K562 (cell line): ENCODE results near the gene CILP. TPM values are rescaled to one million over a fixed set of nuclear protein-coding genes. Genes with fewer than 3 reads are reported as not detected.
A peak's percentile ranks its signal among the peaks of the same experiment; 100 is the strongest.

Experiments
- ATAC-seq: fragments of 200-7000 bp; cut with Tn5 transposase; 3 replicates; pipeline ENCODE4 v1.9.1; 2020; ENCODE audit warnings: moderate library complexity
- BruUV-seq: library from RNA; stranded (reverse); fragments of 400-500 nt; replicated peaks from 2 replicates; lab custom pipeline; 2021; lab: Mats Ljungman, UMichigan
- CTCF ChIA-PET: fragments of 300-600 bp; formaldehyde crosslinking; extraction: SDS; loops from one replicate; lab custom pipeline; 2021; ENCODE audit warnings: low intra/inter-chr PET ratio; lab: Yijun Ruan, JAX
- POLR2A ChIA-PET: fragments of 300-600, 350-650 bp; sonication (Branson Sonifier 250); formaldehyde crosslinking; extraction: SDS; loops from one replicate; lab custom pipeline; 2021; ENCODE audit warnings: antibody characterized with exemption, inconsistent platforms; lab: Yijun Ruan, JAX
- DNase-seq, 4 experiments: peaks; one replicate each; pipeline versions ENCODE4 v3.0.0 to v3.0.0-alpha.2; 2011 to 2018; ENCODE audit warnings: low spot score in 3 of 4, mixed read lengths in 3 of 4; ENCODE audit errors: extremely low read depth in 1 of 4
- FAIRE-seq: peaks from 2 replicates; lab custom pipeline; 2011; peaks lifted over from hg19 to GRCh38; lab: Jason Lieb, UNC
- H2AFZ ChIP-seq: 2 replicates; pipeline ENCODE4 v1.6.0; 2011; ENCODE audit warnings: low read depth, low read length, control low read depth, inconsistent platforms
- H3K27ac ChIP-seq: fragments of 200-600 bp; 3 replicates; pipeline ENCODE4 v1.8.0; 2011; ENCODE audit warnings: low read depth, mild to moderate bottlenecking, control low read depth, inconsistent platforms, low read length, moderate library complexity, mixed read lengths; ENCODE audit errors: extremely low read depth
- H3K27me3 ChIP-seq, 2 experiments: fragments of 300-600 bp in 1 of 2; 2 replicates in 1 of 2; 3 replicates in 1 of 2; pipeline versions ENCODE4 v1.6.0 to v1.8.0; 2011; ENCODE audit warnings: inconsistent platforms in 2 of 2, low read length in 2 of 2, mild to moderate bottlenecking in 1 of 2, mixed read lengths in 1 of 2, moderate library complexity in 1 of 2; ENCODE audit not compliant: control insufficient read depth in 2 of 2, insufficient read depth in 2 of 2
- H3K36me3 ChIP-seq: fragments of 300-600 bp; 3 replicates; pipeline ENCODE4 v1.8.0; 2011; ENCODE audit warnings: mild to moderate bottlenecking, low read length, inconsistent platforms; ENCODE audit not compliant: control insufficient read depth, insufficient read depth
- H3K4me1 ChIP-seq, 2 experiments: fragments of 200-600 bp in 1 of 2; replicated peaks in 1 of 2; 2 replicates in 1 of 2; 3 replicates in 1 of 2; pipeline versions ENCODE4 v1.5.1 to v1.8.0; 2011; ENCODE audit warnings: inconsistent platforms in 2 of 2, low read length in 2 of 2, mild to moderate bottlenecking in 1 of 2, mixed read lengths in 1 of 2, moderate library complexity in 1 of 2; ENCODE audit not compliant: control insufficient read depth in 2 of 2, insufficient read depth in 2 of 2
- H3K4me2 ChIP-seq: 2 replicates; pipeline ENCODE4 v1.6.1; 2011; ENCODE audit warnings: low read length, control low read depth, inconsistent platforms, mixed read lengths; ENCODE audit not compliant: insufficient read depth
- H3K4me3 ChIP-seq: fragments of 200-600 bp; sonication (generic), shearing (Covaris generic); 2 replicates; pipeline ENCODE4 v1.5.1; 2016; ENCODE audit warnings: control low read depth, inconsistent platforms
- H3K79me2 ChIP-seq: fragments of 200-600 bp; 3 replicates; pipeline ENCODE4 v1.8.0; 2011; ENCODE audit warnings: low read length, inconsistent platforms; ENCODE audit not compliant: control insufficient read depth, insufficient read depth
- H3K9ac ChIP-seq, 2 experiments: 2 replicates each; pipeline versions ENCODE4 v1.6.0 to v1.6.1; 2011; ENCODE audit warnings: low read depth in 2 of 2, low read length in 2 of 2, control low read depth in 1 of 2, inconsistent platforms in 1 of 2, mild to moderate bottlenecking in 1 of 2, mixed read lengths in 1 of 2; ENCODE audit not compliant: insufficient read depth in 1 of 2
- H3K9me1 ChIP-seq: one replicate; pipeline ENCODE4 v1.6.0; 2011; ENCODE audit warnings: inconsistent platforms, mild to moderate bottlenecking, low read length, moderate library complexity; ENCODE audit not compliant: control insufficient read depth, insufficient read depth
- H3K9me3 ChIP-seq: replicated peaks from 2 replicates; pipeline ENCODE4 v1.5.1; 2011; ENCODE audit warnings: low read depth, low read length, inconsistent platforms; ENCODE audit not compliant: control insufficient read depth, insufficient read depth
- H4K20me1 ChIP-seq: replicated peaks from 2 replicates; pipeline ENCODE4 v1.6.1; 2011; ENCODE audit warnings: low read length, inconsistent platforms, mixed read lengths; ENCODE audit not compliant: control insufficient read depth, insufficient read depth
- CBX5 ChIP-seq: IDR thresholded peaks from 2 replicates; pipeline ENCODE4 v1.6.1; 2014; ENCODE audit warnings: low read depth, borderline replicate concordance
- CHAMP1 ChIP-seq: fragments of 450-650 bp; IDR thresholded peaks from 2 replicates; pipeline ENCODE4 v1.6.1; 2016; ENCODE audit warnings: mild to moderate bottlenecking
- COPS2 ChIP-seq: fragments of 450-650 bp; conservative IDR thresholded peaks from 2 replicates; pipeline ENCODE4 v1.6.1; 2016; ENCODE audit warnings: mild to moderate bottlenecking, moderate library complexity
- E2F4 ChIP-seq: sonication (generic); formaldehyde crosslinking; IDR thresholded peaks from 2 replicates; pipeline ENCODE4 v1.8.0; 2022; ENCODE audit warnings: mild to moderate bottlenecking, low read depth, missing genetic modification reagents
- FOXJ2 ChIP-seq: fragments of 200-800 bp; sonication (Bioruptor generic); IDR thresholded peaks from 2 replicates; pipeline ENCODE4 v1.6.1; 2016; ENCODE audit warnings: missing genetic modification characterization, missing compliant biosample characterization
- FOXK2 ChIP-seq, 2 experiments: fragments of 450-650 bp; IDR thresholded peaks in 1 of 2; conservative IDR thresholded peaks in 1 of 2; 2 replicates each; pipeline ENCODE4 v1.6.1; 2016; ENCODE audit warnings: low read depth in 2 of 2, mild to moderate bottlenecking in 1 of 2
- KDM1A ChIP-seq, 2 experiments: fragments of 450-650 bp; IDR thresholded peaks; 2 replicates each; pipeline ENCODE4 v1.6.1; 2016; ENCODE audit warnings: mild to moderate bottlenecking in 2 of 2
- MAFG ChIP-seq: fragments of 450-650 bp; conservative IDR thresholded peaks from 2 replicates; pipeline ENCODE4 v1.6.1; 2016; ENCODE audit warnings: missing genetic modification characterization, missing compliant biosample characterization
- MAFK ChIP-seq: IDR thresholded peaks from 2 replicates; pipeline ENCODE4 v1.6.1; 2011; ENCODE audit warnings: low read length, improper control_type of control experiment
- MTA2 ChIP-seq: fragments of 450-650 bp; IDR thresholded peaks from 2 replicates; pipeline ENCODE4 v1.6.1; 2016; ENCODE audit warnings: low read depth
- NFRKB ChIP-seq: fragments of 450-650 bp; IDR thresholded peaks from 2 replicates; pipeline ENCODE4 v1.6.1; 2016; ENCODE audit warnings: low read depth
- POLR2AphosphoS5 ChIP-seq: IDR thresholded peaks from 2 replicates; pipeline ENCODE4 v1.6.1; 2011; ENCODE audit warnings: mild to moderate bottlenecking, low read depth, low read length, moderate library complexity; ENCODE audit not compliant: control insufficient read depth, insufficient read depth
- RBBP5 ChIP-seq: fragments of 200-600 bp; sonication (generic); IDR thresholded peaks from 2 replicates; pipeline ENCODE4 v1.6.1; 2012; ENCODE audit warnings: borderline replicate concordance, mild to moderate bottlenecking, low read length, control low read depth, inconsistent platforms; ENCODE audit not compliant: insufficient read depth, poor library complexity, severe bottlenecking
- RUNX1 ChIP-seq: sonication (generic); IDR thresholded peaks from 2 replicates; pipeline ENCODE4 v1.6.1; 2016; ENCODE audit warnings: antibody characterized with exemption, low read depth
- SMARCA4 ChIP-seq: fragments of 450-650 bp; IDR thresholded peaks from 2 replicates; pipeline ENCODE4 v1.6.1; 2016
- SMARCC2 ChIP-seq: fragments of 450-650 bp; IDR thresholded peaks from 2 replicates; pipeline ENCODE4 v1.6.1; 2017; ENCODE audit warnings: antibody characterized with exemption, moderate library complexity, mild to moderate bottlenecking, low read depth
- TCF7L2 ChIP-seq: fragments of 150-350 bp; IDR thresholded peaks from 2 replicates; pipeline ENCODE4 v1.6.1; 2016; ENCODE audit warnings: low read depth, mild to moderate bottlenecking, low read length, moderate library complexity
- XRCC5 ChIP-seq: fragments of 200-400 bp; formaldehyde crosslinking; IDR thresholded peaks from 2 replicates; pipeline ENCODE4 v1.6.1; 2017; ENCODE audit warnings: low read depth, mild to moderate bottlenecking, low read length
- ZNF197 ChIP-seq: fragments of 200-800 bp; sonication (Bioruptor generic); IDR thresholded peaks from 2 replicates; pipeline ENCODE4 v1.6.1; 2016; ENCODE audit warnings: low read depth, missing genetic modification characterization, missing compliant biosample characterization
- ZNF785 ChIP-seq: fragments of 250-450 bp; sonication (Bioruptor Pico); IDR thresholded peaks from 2 replicates; pipeline ENCODE4 v1.4.0; 2020; ENCODE audit warnings: mild to moderate bottlenecking
- WGBS: fragments of 100-300 bp; shearing (Covaris generic); methylation state at CpG from one replicate; pipeline ENCODE4 v1.1.6; 2016; ENCODE audit warnings: low coverage, mixed read lengths; ENCODE audit not compliant: insufficient coverage; ENCODE audit errors: missing lambda C conversion rate; 5-methylcytosine and 5-hydroxymethylcytosine counted together
- in situ Hi-C: fragments of 300-500 bp; cut with MboI; formaldehyde crosslinking; loops from 4 replicates; pipeline ENCODE4 v1.15.0; 2018; ENCODE audit warnings: inconsistent platforms, mixed read lengths
- intact Hi-C: fragments of 100-400 bp; cut with micrococcal nuclease; formaldehyde crosslinking; loops from 2 replicates; pipeline ENCODE4 v1.14.2; 2022
- polyA plus RNA-seq, 8 experiments: library from polyadenylated mRNA; depleted of rRNA in 4 of 8; stranded (reverse) in 5 of 8; unstranded in 3 of 8; fragments of >200 nt; fragmentation: Nextera tagmentation in 2 of 8; fragmentation: Illumina TruSeq in 1 of 8; extraction: Ambion mirVana in 2 of 8; extraction: Trizol in 1 of 8; gene quantifications; 2 replicates each; pipeline versions ENCODE4 v1.2.1 to v1.2.3, GENCODE V29; 2011 to 2014; ENCODE audit warnings: inconsistent platforms in 1 of 8, missing spikeins in 1 of 8
- total RNA-seq, 7 experiments: library from RNA; depleted of rRNA in 6 of 7; stranded (reverse); fragments of >200 nt in 6 of 7; fragmentation: Illumina TruSeq in 2 of 7; extraction: Trizol in 2 of 7; gene quantifications; 2 replicates each; pipeline versions ENCODE4 v1.2.1 to v1.2.3, GENCODE V29; 2011 to 2021; ENCODE audit warnings: low replicate concordance in 1 of 7

The CILP gene
- total and polyA plus RNA-seq, 9 of the 15 experiments (the other 6 are each of a cell fraction or from before 2014, with no cell fraction given) = 0.03 TPM; not detected in 8

DNA sequence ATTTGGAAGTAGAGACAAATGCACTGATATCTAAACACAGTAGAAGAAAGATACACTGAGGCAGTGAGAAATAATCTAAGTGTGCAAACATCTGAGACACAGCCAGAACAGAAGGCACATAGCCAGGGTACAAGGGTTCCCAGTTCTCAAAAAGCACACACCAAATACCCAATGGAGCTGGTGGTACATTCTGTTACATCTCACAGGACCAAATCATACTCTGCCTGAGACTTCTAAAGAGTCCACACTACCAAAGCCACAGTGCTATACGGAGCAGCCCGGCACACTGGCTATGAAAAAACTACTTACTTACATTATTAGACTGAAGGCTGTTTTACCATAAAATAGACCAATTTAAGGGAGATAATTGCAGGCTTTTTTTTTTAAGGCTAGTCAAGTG lies 45.4 kb downstream of the CILP start:
- DNase-seq (no peak), ATAC-seq (no peak), FAIRE-seq (peak; percentile 6)
- no peak overlapping the region for H3K4me2 ChIP-seq
- no peak overlapping the region for H3K27ac ChIP-seq
- H3K9me1 ChIP-seq = no peaks in the 10 kb centered on the region
- intact Hi-C loops (no loop called here), in situ Hi-C loops (no loop called here)
- no TSS peak for BruUV-seq
- no peak overlapping the region for H2AFZ ChIP-seq
- no peaks in the 10 kb centered on the region for H3K27me3 ChIP-seq
- H3K4me3 ChIP-seq = no peak overlapping the region
- 95% methylated on average over 2 of the region's 2 CpGs for WGBS
- no peaks in the 10 kb centered on the region for H4K20me1 ChIP-seq
- H3K79me2 ChIP-seq = no peaks in the 10 kb centered on the region
- H3K36me3 ChIP-seq = peaks cover 58% of the 10 kb centered on the region; the same call in 2 of the 3 replicates
- POLR2A ChIA-PET = interaction anchor here (0.8 to 1.7 kb wide), 4 partner anchors 9 to 139 kb away, joined by 3 to 5 read pairs (median 4); partner anchors contain the start of genes CLPX and RNU5B-1
- CTCF ChIA-PET = no interaction called here
- no peak overlapping the region for H3K9ac ChIP-seq
- H3K4me1 ChIP-seq = no peaks in the 10 kb centered on the region
- TF ChIP-seq RBBP5 = no peak
- TF ChIP-seq MAFG (tag) = no peak
- TF ChIP-seq TCF7L2 = no peak
- TF ChIP-seq XRCC5 = no peak
- no peak for TF ChIP-seq FOXK2 (conservative IDR thresholded peaks at IDR 0.05 in 1 of 2, IDR thresholded peaks at IDR 0.05 in 1 of 2; ENCODE audit: low read depth in 2 of 2)
- TF ChIP-seq SMARCC2 = no peak
- no peak for TF ChIP-seq MTA2
- no peak for TF ChIP-seq ZNF785 (CRISPR knock-in tag)
- TF ChIP-seq RUNX1 = no peak
- TF ChIP-seq COPS2 = no peak
- no peak for TF ChIP-seq CHAMP1
- no peak for TF ChIP-seq KDM1A (IDR thresholded peaks at IDR 0.05)
- no peak for TF ChIP-seq CBX5
- TF ChIP-seq POLR2AphosphoS5 = no peak
- no peak for TF ChIP-seq NFRKB
- no peak for TF ChIP-seq E2F4 (CRISPR knock-in tag)
- no peak for TF ChIP-seq ZNF197
- no peak for TF ChIP-seq SMARCA4
- no peak for TF ChIP-seq MAFK
- TF ChIP-seq FOXJ2 = no peak
- H3K9me3 ChIP-seq = no peaks in the 10 kb centered on the region
